Transverse colon (tissue), 4 donors: ENCODE data around the gene OR6J1.

Source experiments
- CTCF ChIP-seq, 5 experiments: fragments of 200-600 bp in 3 of 5; fragments of 450-650 bp in 2 of 5; sonication (generic) in 3 of 5; IDR thresholded peaks; 1 replicate in 2 of 5; 2 replicates in 3 of 5; pipeline ENCODE4 v1.5.1; 2016 to 2017; ENCODE audit warnings: antibody characterized with exemption in 5 of 5, inconsistent platforms in 3 of 5, mild to moderate bottlenecking in 2 of 5, moderate library complexity in 1 of 5
- EP300 ChIP-seq: sonication (generic); formaldehyde crosslinking; IDR thresholded peaks from one replicate; pipeline ENCODE4 v1.6.1; 2017; ENCODE audit warnings: antibody characterized with exemption, low read depth
- POLR2A ChIP-seq: fragments of 450-650 bp; IDR thresholded peaks from one replicate; pipeline ENCODE4 v1.6.1; 2016; ENCODE audit warnings: antibody characterized with exemption, mild to moderate bottlenecking, moderate library complexity
- POLR2AphosphoS5 ChIP-seq, 3 donors: sonication (generic); formaldehyde crosslinking; IDR thresholded peaks; one replicate each; pipeline ENCODE4 v1.6.1; 2016; ENCODE audit warnings: antibody characterized with exemption in 3 of 3

- TF ChIP-seq CTCF (IDR thresholded peaks at IDR 0.05) (no peak), EP300 (no peak), POLR2AphosphoS5 (IDR thresholded peaks at IDR 0.05) (peak; percentile 91 to 97 (median 96)), POLR2A (peak; percentile 93)
Observed at GRCh38 chr14:22589096-22589839, 54.9 kb downstream of the OR6J1 start, which contains the start of gene DAD1.
